ENCODE results near the gene MMS19. TPM values are rescaled to one million over a fixed set of nuclear protein-coding genes. Genes with fewer than 3 reads are reported as not detected.
A peak's percentile ranks its signal among the peaks of the same experiment; 100 is the strongest.
"Not testable (repeated sequence)": the region's sequence is repeated elsewhere in the genome, so short reads cannot be mapped to it uniquely, and the experiment has no call there.

MMS19 gene
- total RNA-seq, 1 donor from 2014 or later = 92.6 TPM

DNA sequence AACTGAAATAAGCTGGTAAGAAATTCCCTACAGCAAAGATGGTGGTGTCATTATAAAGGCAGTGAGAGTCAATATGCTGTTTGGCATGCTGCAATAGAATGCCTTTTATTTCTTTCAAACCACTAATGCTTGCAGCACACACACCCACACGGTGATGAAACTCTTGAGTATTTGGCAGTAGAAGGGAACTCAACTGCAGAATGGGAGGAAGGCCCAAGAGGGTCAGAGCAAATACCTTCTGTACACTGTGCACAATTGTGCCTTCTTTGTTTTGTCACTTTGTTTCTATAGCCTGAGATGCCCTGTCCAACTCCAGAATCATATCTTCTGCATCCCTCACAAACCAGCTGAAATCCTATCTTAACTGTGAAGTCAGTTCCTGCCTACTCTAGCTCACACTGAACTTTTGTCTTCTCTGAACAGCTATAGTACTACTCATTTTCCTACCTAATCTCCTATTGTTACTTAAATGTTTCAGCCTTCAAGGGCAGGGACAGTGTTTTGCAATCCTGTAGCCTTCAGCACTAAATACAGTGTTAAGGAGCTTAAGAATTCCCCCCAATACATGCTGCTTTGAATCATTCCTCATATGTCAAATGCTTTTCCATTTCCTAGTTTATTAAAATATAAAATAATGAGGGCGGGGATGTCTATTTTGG, 22.2 kb downstream of the MMS19 start:
- Histone ChIP-seq H3K9me3 (no peaks in the 10 kb centered on the region), H3K4me1 (peaks cover 8% of the 10 kb centered on the region), H3K36me3 (peaks cover 0 to 74% of the 10 kb centered on the region in 2 donors), H3K4me3 (no peak overlapping the region), H3K27ac (no peak overlapping the region), H3K27me3 (no peaks in the 10 kb centered on the region)
- intact Hi-C loops (cut with DNase I) = no loop called here
- no peak for DNase-seq (ENCODE audit: extremely low spot score in 2 of 2)
- TF ChIP-seq, protein P1, sequence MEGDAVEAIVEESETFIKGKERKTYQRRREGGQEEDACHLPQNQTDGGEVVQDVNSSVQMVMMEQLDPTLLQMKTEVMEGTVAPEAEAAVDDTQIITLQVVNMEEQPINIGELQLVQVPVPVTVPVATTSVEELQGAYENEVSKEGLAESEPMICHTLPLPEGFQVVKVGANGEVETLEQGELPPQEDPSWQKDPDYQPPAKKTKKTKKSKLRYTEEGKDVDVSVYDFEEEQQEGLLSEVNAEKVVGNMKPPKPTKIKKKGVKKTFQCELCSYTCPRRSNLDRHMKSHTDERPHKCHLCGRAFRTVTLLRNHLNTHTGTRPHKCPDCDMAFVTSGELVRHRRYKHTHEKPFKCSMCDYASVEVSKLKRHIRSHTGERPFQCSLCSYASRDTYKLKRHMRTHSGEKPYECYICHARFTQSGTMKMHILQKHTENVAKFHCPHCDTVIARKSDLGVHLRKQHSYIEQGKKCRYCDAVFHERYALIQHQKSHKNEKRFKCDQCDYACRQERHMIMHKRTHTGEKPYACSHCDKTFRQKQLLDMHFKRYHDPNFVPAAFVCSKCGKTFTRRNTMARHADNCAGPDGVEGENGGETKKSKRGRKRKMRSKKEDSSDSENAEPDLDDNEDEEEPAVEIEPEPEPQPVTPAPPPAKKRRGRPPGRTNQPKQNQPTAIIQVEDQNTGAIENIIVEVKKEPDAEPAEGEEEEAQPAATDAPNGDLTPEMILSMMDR (IDR thresholded peaks at IDR 0.05) = no peak
- TF ChIP-seq POLR2A (IDR thresholded peaks at IDR 0.05) = no peak
- no peak for TF ChIP-seq POLR2AphosphoS5 (IDR thresholded peaks at IDR 0.05; ENCODE audit: insufficient read depth in 1 of 2, low read depth in 1 of 2)

DNA sequence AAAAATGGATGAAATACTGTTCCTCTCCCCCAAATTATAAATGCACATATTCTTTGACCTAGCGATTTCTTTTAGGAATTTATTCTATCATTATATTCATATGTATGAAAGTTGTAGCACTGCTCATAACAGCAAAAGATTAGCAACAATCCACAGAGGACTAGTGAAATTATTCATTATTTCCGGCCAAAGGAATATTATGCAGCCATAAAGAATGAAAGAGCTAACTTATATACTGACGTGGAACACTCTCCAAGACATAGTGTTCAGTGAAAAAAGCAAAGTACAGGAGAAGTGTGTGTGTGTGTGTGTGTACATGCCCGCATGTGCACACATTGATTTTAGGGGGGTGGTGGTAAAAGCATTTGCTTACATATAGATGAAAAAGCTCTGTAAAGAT, 23.3 kb downstream of the MMS19 start:
- H3K9me3 ChIP-seq = no peaks in the 10 kb centered on the region
- H3K27me3 ChIP-seq = no peaks in the 10 kb centered on the region
- no peak overlapping the region for H3K4me3 ChIP-seq
- H3K27ac ChIP-seq = no peak overlapping the region
- no peaks in the 10 kb centered on the region for H3K4me1 ChIP-seq
- peaks cover 0 to 72% of the 10 kb centered on the region in 2 donors for H3K36me3 ChIP-seq
- no peak for DNase-seq (ENCODE audit: extremely low spot score in 2 of 2)
- TF ChIP-seq, protein P1 (IDR thresholded peaks at IDR 0.05) = no peak
- TF ChIP-seq POLR2A (IDR thresholded peaks at IDR 0.05) = no peak
- TF ChIP-seq POLR2AphosphoS5 (IDR thresholded peaks at IDR 0.05; ENCODE audit: insufficient read depth in 1 of 2, low read depth in 1 of 2) = no peak
- intact Hi-C loops (cut with DNase I) = no loop called here

DNA sequence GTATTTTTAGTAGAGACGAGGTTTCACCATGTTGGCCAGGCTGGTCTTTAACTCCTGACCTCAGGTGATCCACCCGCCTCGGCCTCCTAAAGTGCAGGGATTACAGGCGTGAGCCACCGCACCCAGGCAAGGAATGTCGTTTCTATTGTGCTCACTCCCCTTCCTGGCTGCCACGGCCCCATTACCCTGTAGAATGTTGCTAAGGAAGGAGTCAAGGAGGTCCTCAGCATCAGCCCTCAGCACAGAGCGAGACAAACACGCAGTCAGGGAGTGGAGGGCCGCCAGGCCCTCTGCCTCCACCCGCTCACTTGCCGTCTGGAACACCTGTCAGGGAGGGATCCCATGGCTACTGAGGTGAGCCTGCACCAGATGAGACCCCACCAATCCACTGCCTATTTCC, 29.4 kb downstream of the MMS19 start:
- not testable (repeated sequence) for H3K4me3 ChIP-seq; H3K9me3 ChIP-seq; DNase-seq (ENCODE audit: extremely low spot score in 2 of 2); H3K27ac ChIP-seq; H3K27me3 ChIP-seq
- intact Hi-C loops (cut with DNase I) = loop anchor here (2.0 kb wide), 1 partner anchor 76 kb away; no protein-coding TSS in a partner anchor
- Histone ChIP-seq H3K36me3 (peaks cover 0 to 89% of the 10 kb centered on the region in 2 donors), H3K4me1 (peaks cover 26% of the 10 kb centered on the region)

DNA sequence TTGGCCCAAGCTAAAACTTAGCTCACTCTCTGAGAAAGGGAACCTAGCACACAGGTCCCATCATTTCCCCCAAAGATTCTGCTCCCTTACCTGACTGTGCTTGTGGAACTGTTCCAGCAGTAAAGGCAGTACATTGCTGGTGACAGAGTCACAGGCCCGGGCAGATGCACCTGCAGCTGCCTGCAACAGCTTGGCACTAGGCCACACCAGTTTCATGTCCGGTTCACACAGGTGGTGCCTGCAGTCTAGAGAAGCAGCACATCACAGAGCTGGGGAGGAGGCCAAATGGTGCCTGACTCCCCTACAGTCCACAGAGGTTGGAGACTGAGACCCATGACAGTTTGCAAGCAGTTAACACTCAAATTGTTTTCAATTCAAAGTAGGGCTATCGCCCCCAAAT, 30.1 kb downstream of the MMS19 start:
- H3K4me1 ChIP-seq = peaks cover 32% of the 10 kb centered on the region
- DNase-seq (ENCODE audit: extremely low spot score in 2 of 2) = no peak
- no peak overlapping the region for H3K27ac ChIP-seq
- TF ChIP-seq, protein P1 (IDR thresholded peaks at IDR 0.05) = no peak
- TF ChIP-seq POLR2AphosphoS5 (IDR thresholded peaks at IDR 0.05; ENCODE audit: insufficient read depth in 1 of 2, low read depth in 1 of 2) = no peak
- TF ChIP-seq POLR2A (IDR thresholded peaks at IDR 0.05) = no peak
- no peaks in the 10 kb centered on the region for H3K27me3 ChIP-seq
- peaks cover 0 to 89% of the 10 kb centered on the region in 2 donors for H3K36me3 ChIP-seq
- no peaks in the 10 kb centered on the region for H3K9me3 ChIP-seq
- no peak overlapping the region for H3K4me3 ChIP-seq
- intact Hi-C loops (cut with DNase I) = loop anchor here (2.0 kb wide), 1 partner anchor 77 kb away; no protein-coding TSS in a partner anchor

DNA sequence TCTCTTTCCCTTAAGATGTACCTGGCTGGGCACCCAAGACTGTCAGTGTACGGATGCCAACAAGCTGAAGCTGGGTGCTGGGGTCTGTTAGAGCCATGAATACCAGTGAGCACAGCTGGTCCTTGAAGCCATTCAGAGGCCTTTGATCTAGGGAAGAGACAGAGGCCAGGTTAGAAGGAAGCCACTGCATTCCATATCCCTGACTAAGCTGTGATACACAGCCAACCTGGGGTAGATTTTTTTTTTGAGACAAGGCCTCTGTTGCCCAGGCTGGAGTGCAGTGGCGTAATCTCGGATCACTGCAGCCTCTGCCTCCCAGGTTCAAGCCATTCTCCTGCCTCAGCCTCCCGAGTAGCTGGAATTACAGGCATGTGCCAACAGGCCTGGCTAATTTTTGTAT, 31.5 kb downstream of the MMS19 start:
- H3K4me1 ChIP-seq = peaks cover 32% of the 10 kb centered on the region
- H3K9me3 ChIP-seq = no peaks in the 10 kb centered on the region
- TF ChIP-seq POLR2AphosphoS5 (IDR thresholded peaks at IDR 0.05; ENCODE audit: insufficient read depth in 1 of 2, low read depth in 1 of 2) = no peak
- TF ChIP-seq POLR2A (IDR thresholded peaks at IDR 0.05) = no peak
- TF ChIP-seq, protein P1 (IDR thresholded peaks at IDR 0.05) = no peak
- no peaks in the 10 kb centered on the region for H3K27me3 ChIP-seq
- peaks cover 0 to 90% of the 10 kb centered on the region in 2 donors for H3K36me3 ChIP-seq
- intact Hi-C loops (cut with DNase I) = no loop called here
- DNase-seq (ENCODE audit: extremely low spot score in 2 of 2) = no peak
- H3K4me3 ChIP-seq = no peak overlapping the region
- H3K27ac ChIP-seq = peak overlapping the region; percentile 76

All from vagina (tissue), 2 donors.